ENCODE measurements around the gene PGM1. TPM values are rescaled to one million over a fixed set of nuclear protein-coding genes. Genes with fewer than 3 reads are reported as not detected.
A peak's percentile ranks its signal among the peaks of the same experiment; 100 is the strongest.

The PGM1 gene
- total and polyA plus RNA-seq, 2 of the 13 experiments (the other 11 are each of a cell fraction or from before 2014, with no cell fraction given): 51.6 to 105 TPM

DNA sequence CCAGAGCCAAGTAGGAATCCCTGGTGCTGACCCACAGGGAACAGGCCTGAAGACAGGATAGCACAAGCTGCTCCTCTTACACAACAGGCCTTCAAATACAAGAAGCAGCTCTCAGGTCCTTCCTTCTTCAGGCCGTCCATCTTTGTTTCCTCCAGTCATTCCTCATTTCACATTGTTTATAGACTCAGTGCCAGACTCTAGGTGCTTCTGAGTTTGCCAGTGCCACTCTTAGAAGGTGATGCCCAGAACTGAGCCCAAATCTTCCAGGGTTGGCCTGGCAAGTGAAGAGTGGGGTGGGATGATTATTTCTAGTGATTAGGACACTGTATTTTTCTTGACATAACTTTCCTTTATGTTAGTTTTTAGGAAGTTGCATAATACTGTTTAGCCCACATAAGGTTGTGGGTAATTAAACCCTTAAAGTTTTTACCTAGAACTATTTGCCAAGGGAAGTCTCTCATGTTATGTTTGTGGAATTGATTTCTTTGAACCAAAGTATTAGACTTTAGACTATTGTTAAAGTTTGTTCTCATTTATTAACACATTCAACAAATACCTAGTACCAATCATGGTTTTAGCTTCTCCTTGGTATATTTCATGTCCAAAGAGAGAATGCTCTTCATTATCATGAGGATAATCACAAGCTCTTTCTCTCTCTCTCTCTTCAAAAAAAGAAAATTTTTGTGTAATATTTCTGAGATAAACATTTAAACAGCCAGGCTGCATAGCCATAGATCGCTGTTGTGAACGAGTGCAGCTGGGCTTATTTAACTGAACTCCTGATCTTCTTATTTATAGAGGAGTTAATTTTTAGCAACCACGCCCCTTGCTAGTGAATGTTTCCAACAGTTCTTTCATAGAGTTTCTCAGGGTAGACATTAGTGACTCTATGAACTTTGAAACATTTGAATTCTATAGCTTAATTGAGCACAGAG, 47.7 kb downstream of the PGM1 start:
- DNase-seq (ENCODE audit: low spot score): peak; percentile 97
- Histone ChIP-seq H3K4me2 (ENCODE audit: low read depth, low read length) (peak overlapping the region; percentile 69), H3K9ac (ENCODE audit: insufficient read depth, low read depth, low read length) (peak overlapping the region; percentile 69), H2AFZ (ENCODE audit: low read length) (no peak overlapping the region), H3K4me1 (ENCODE audit: insufficient read depth, low read length) (peaks cover 91% of the 10 kb centered on the region), H3K79me2 (ENCODE audit: insufficient read depth, low read length) (peaks cover 2% of the 10 kb centered on the region), H4K20me1 (ENCODE audit: insufficient read depth, low read length) (no peaks in the 10 kb centered on the region), H3K4me3 (replicated peaks in 1 of 3; ENCODE audit: insufficient read depth in 1 of 3, low read depth in 2 of 3, low read length in 3 of 3) (peak overlapping the region in 1 of 3 experiments; percentile 47; a peak in 2 of 6 replicates), H3K27ac (ENCODE audit: extremely low read length, insufficient read depth, low read length) (peak overlapping the region; percentile 95), H3K27me3 (ENCODE audit: control insufficient read depth in 1 of 2, insufficient read depth in 2 of 2, low read length in 2 of 2) (no peaks in the 10 kb centered on the region), H3K36me3 (replicated peaks in 1 of 2; ENCODE audit: control insufficient read depth in 1 of 2, insufficient read depth in 2 of 2, low read length in 2 of 2) (peaks cover 9 to 51% of the 10 kb centered on the region in 2 experiments), H3K9me3 (ENCODE audit: low read length) (no peaks in the 10 kb centered on the region)
- in situ Hi-C loops (cut with HindIII; ENCODE audit: extremely low pct_ligation_motif_present, low pct_unique_long_range_greater_than_20kb) (no loop called here), intact Hi-C loops (cut with micrococcal nuclease; ENCODE audit: unreplicated experiment) (loop anchor here (1.0 kb wide), 1 partner anchor 33 kb away; no protein-coding TSS in a partner anchor)
- peak; percentile 42 for FAIRE-seq
- ChIA-PET POLR2A (interaction anchor here (0.9 to 2.8 kb wide), 9 partner anchors 10 to 51 kb away, joined by 3 to 25 read pairs (median 3); no protein-coding TSS in a partner anchor), CTCF (ENCODE audit: low intra/inter-chr PET ratio, low total read pairs) (no interaction called here)
- 1% methylated on average over 4 of the region's 4 CpGs for WGBS (ENCODE audit: low lambda C conversion rate)
- BruUV-seq (replicated peaks): TSS peak; percentile 94
- peak; percentile 92 for ATAC-seq
- TF ChIP-seq ERF (CRISPR knock-in tag; IDR thresholded peaks at IDR 0.05): no peak
- TF ChIP-seq, protein P1, sequence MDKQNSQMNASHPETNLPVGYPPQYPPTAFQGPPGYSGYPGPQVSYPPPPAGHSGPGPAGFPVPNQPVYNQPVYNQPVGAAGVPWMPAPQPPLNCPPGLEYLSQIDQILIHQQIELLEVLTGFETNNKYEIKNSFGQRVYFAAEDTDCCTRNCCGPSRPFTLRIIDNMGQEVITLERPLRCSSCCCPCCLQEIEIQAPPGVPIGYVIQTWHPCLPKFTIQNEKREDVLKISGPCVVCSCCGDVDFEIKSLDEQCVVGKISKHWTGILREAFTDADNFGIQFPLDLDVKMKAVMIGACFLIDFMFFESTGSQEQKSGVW (CRISPR knock-in tag; IDR thresholded peaks at IDR 0.05; ENCODE audit: borderline replicate concordance): no peak
- no peak for TF ChIP-seq MTA1 (CRISPR knock-in tag; IDR thresholded peaks at IDR 0.05; ENCODE audit: borderline replicate concordance)
- TF ChIP-seq HNF4G (IDR thresholded peaks at IDR 0.05; ENCODE audit: borderline replicate concordance, low read depth, low read length): peak; percentile 76
- TF ChIP-seq HNF4G (CRISPR knock-in tag; IDR thresholded peaks at IDR 0.05; ENCODE audit: borderline replicate concordance, low read depth): no peak
- TF ChIP-seq ZC3H13 (CRISPR knock-in tag; IDR thresholded peaks at IDR 0.05): no peak
- no peak for TF ChIP-seq PHF5A (CRISPR knock-in tag; IDR thresholded peaks at IDR 0.05; ENCODE audit: low read depth, unreplicated experiment)
- TF ChIP-seq, protein P2, sequence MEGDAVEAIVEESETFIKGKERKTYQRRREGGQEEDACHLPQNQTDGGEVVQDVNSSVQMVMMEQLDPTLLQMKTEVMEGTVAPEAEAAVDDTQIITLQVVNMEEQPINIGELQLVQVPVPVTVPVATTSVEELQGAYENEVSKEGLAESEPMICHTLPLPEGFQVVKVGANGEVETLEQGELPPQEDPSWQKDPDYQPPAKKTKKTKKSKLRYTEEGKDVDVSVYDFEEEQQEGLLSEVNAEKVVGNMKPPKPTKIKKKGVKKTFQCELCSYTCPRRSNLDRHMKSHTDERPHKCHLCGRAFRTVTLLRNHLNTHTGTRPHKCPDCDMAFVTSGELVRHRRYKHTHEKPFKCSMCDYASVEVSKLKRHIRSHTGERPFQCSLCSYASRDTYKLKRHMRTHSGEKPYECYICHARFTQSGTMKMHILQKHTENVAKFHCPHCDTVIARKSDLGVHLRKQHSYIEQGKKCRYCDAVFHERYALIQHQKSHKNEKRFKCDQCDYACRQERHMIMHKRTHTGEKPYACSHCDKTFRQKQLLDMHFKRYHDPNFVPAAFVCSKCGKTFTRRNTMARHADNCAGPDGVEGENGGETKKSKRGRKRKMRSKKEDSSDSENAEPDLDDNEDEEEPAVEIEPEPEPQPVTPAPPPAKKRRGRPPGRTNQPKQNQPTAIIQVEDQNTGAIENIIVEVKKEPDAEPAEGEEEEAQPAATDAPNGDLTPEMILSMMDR (CRISPR knock-in tag; IDR thresholded peaks at IDR 0.05): no peak
- no peak for TF ChIP-seq ZNF563 (CRISPR knock-in tag; IDR thresholded peaks at IDR 0.05)
- TF ChIP-seq ZNF790 (CRISPR knock-in tag; IDR thresholded peaks at IDR 0.05; ENCODE audit: borderline replicate concordance): no peak
- TF ChIP-seq TCF7 (IDR thresholded peaks at IDR 0.05; ENCODE audit: low read depth): peak; percentile 66
- TF ChIP-seq, protein P3, sequence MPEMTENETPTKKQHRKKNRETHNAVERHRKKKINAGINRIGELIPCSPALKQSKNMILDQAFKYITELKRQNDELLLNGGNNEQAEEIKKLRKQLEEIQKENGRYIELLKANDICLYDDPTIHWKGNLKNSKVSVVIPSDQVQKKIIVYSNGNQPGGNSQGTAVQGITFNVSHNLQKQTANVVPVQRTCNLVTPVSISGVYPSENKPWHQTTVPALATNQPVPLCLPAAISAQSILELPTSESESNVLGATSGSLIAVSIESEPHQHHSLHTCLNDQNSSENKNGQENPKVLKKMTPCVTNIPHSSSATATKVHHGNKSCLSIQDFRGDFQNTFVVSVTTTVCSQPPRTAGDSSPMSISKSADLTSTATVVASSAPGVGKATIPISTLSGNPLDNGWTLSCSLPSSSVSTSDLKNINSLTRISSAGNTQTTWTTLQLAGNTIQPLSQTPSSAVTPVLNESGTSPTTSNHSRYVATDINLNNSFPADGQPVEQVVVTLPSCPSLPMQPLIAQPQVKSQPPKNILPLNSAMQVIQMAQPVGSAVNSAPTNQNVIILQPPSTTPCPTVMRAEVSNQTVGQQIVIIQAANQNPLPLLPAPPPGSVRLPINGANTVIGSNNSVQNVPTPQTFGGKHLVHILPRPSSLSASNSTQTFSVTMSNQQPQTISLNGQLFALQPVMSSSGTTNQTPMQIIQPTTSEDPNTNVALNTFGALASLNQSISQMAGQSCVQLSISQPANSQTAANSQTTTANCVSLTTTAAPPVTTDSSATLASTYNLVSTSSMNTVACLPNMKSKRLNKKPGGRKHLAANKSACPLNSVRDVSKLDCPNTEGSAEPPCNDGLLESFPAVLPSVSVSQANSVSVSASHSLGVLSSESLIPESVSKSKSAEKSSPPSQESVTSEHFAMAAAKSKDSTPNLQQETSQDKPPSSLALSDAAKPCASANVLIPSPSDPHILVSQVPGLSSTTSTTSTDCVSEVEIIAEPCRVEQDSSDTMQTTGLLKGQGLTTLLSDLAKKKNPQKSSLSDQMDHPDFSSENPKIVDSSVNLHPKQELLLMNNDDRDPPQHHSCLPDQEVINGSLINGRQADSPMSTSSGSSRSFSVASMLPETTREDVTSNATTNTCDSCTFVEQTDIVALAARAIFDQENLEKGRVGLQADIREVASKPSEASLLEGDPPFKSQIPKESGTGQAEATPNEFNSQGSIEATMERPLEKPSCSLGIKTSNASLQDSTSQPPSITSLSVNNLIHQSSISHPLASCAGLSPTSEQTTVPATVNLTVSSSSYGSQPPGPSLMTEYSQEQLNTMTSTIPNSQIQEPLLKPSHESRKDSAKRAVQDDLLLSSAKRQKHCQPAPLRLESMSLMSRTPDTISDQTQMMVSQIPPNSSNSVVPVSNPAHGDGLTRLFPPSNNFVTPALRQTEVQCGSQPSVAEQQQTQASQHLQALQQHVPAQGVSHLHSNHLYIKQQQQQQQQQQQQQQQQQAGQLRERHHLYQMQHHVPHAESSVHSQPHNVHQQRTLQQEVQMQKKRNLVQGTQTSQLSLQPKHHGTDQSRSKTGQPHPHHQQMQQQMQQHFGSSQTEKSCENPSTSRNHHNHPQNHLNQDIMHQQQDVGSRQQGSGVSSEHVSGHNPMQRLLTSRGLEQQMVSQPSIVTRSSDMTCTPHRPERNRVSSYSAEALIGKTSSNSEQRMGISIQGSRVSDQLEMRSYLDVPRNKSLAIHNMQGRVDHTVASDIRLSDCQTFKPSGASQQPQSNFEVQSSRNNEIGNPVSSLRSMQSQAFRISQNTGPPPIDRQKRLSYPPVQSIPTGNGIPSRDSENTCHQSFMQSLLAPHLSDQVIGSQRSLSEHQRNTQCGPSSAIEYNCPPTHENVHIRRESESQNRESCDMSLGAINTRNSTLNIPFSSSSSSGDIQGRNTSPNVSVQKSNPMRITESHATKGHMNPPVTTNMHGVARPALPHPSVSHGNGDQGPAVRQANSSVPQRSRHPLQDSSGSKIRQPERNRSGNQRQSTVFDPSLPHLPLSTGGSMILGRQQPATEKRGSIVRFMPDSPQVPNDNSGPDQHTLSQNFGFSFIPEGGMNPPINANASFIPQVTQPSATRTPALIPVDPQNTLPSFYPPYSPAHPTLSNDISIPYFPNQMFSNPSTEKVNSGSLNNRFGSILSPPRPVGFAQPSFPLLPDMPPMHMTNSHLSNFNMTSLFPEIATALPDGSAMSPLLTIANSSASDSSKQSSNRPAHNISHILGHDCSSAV (CRISPR knock-in tag; IDR thresholded peaks at IDR 0.05; ENCODE audit: borderline replicate concordance): no peak

Measured in HepG2 (cell line).